ENCODE results near the gene NEU3.

GRCh38 chr11:75002516-75002915, 13.8 kb downstream of the NEU3 start:
- no peak for TF ChIP-seq CTCF (conservative IDR thresholded peaks at IDR 0.05)
- no peak for TF ChIP-seq EZH2 (IDR thresholded peaks at IDR 0.05; ENCODE audit: low read depth)

Measured in PC-9 (cell line).